ENCODE measurements around the gene SUPT5H. TPM values are rescaled to one million over a fixed set of nuclear protein-coding genes. Genes with fewer than 3 reads are reported as not detected.

Gene SUPT5H
- total and polyA plus RNA-seq, 2 of the 4 experiments (the other 2 are of a cell fraction), result 75.3 to 116 TPM

GRCh38 chr19:39481676-39482075 is 36.3 kb downstream of the SUPT5H start (continued):
- no peak for TF ChIP-seq ELK1 (IDR thresholded peaks at IDR 0.05; ENCODE audit: borderline replicate concordance, low read depth, low read length)

- no peak overlapping the region for H3K4ac ChIP-seq (ENCODE audit: low read depth, low read length)
- no peak overlapping the region for H3K14ac ChIP-seq (replicated peaks; ENCODE audit: low read depth, low read length)
- peaks cover 9% of the 10 kb centered on the region for H3K4me1 ChIP-seq (ENCODE audit: control insufficient read depth, insufficient read depth, low read length)
- H4K8ac ChIP-seq (ENCODE audit: low read depth in 2 of 2, low read length in 2 of 2), result no peak overlapping the region
- intact Hi-C loops (cut with micrococcal nuclease), result no loop called here
- H3K79me1 ChIP-seq (ENCODE audit: low read depth in 1 of 2, low read length in 2 of 2), result peaks cover 32 to 33% of the 10 kb centered on the region in 2 experiments
- no peak overlapping the region for H3K9ac ChIP-seq (ENCODE audit: low read depth, low read length)
- no peak overlapping the region for H2AFZ ChIP-seq (replicated peaks; ENCODE audit: low read length, poor library complexity)
- no peak overlapping the region for H2AK5ac ChIP-seq (ENCODE audit: low read depth, low read length)
- TF ChIP-seq RFX5 (IDR thresholded peaks at IDR 0.05; ENCODE audit: low read depth, low read length) (no peak), USF2 (IDR thresholded peaks at IDR 0.05; ENCODE audit: low read depth, low read length) (no peak), RCOR1 (IDR thresholded peaks at IDR 0.05; ENCODE audit: insufficient replicate concordance, low read length) (no peak), ELK1 (IDR thresholded peaks at IDR 0.05; ENCODE audit: borderline replicate concordance, low read depth, low read length) (no peak), MAFK (IDR thresholded peaks at IDR 0.05; ENCODE audit: low read depth, low read length) (no peak)
- H2BK15ac ChIP-seq (ENCODE audit: low read depth, low read length), result no peak overlapping the region
- H3K18ac ChIP-seq (ENCODE audit: low read depth, low read length), result no peak overlapping the region
- WGBS, 2 experiments (ENCODE audit: extremely low coverage in 2 of 2, insufficient read length in 1 of 2), result no CpG with 5 or more reads among the region's 6 CpGs
- H3K56ac ChIP-seq (ENCODE audit: extremely low read depth, insufficient read depth, low read length), result no peak overlapping the region
- no peak overlapping the region for H4K5ac ChIP-seq (ENCODE audit: low read depth, low read length)
- no peak overlapping the region for H2AK9ac ChIP-seq (replicated peaks; ENCODE audit: low read depth, low read length, poor library complexity)
- no peak overlapping the region for H3K23ac ChIP-seq (ENCODE audit: low read depth, low read length)
- no peaks in the 10 kb centered on the region for H3K27me3 ChIP-seq (ENCODE audit: control insufficient read depth, insufficient read depth, low read length)
- H3K9me1 ChIP-seq (ENCODE audit: insufficient read depth, low read length), result no peaks in the 10 kb centered on the region
- BruUV-seq (replicated peaks), result no TSS peak
- H2BK20ac ChIP-seq (ENCODE audit: low read depth, low read length), result no peak overlapping the region
- ChIA-PET CTCF (no interaction called here), POLR2A (ENCODE audit: unreplicated experiment) (no interaction called here)
- H4K91ac ChIP-seq (ENCODE audit: insufficient read depth, low read depth, low read length), result no peak overlapping the region
- H4K20me1 ChIP-seq (ENCODE audit: insufficient read depth, low read length), result peaks cover 11% of the 10 kb centered on the region; the same call in 1 of the 2 replicates
- no peak for ATAC-seq (ENCODE audit: low read depth)
- no peak overlapping the region for H2BK5ac ChIP-seq (ENCODE audit: low read depth, low read length, poor library complexity, severe bottlenecking)
- no peak overlapping the region for H3K27ac ChIP-seq (ENCODE audit: insufficient read depth, low read length)
- H2BK120ac ChIP-seq (ENCODE audit: low read depth, low read length), result no peak overlapping the region
- H3K36me3 ChIP-seq (ENCODE audit: control insufficient read depth, insufficient read depth, low read length), result peaks cover 17% of the 10 kb centered on the region
- no peak overlapping the region for H3K4me2 ChIP-seq (ENCODE audit: low read depth, low read length)
- DNase-seq, result no peak
- H3K9me3 ChIP-seq (ENCODE audit: control insufficient read depth, insufficient read depth, low read length), result no peaks in the 10 kb centered on the region
- dilution Hi-C loops (cut with HindIII; ENCODE audit: low sequenced_read_pairs, unreplicated experiment), result no loop called here
- H3K4me3 ChIP-seq (ENCODE audit: insufficient read depth, low read depth, low read length), result no peak overlapping the region
- in situ Hi-C loops (cut with MboI; ENCODE audit: low sequenced_read_pairs), result no loop called here
Observed at GRCh38 chr19:39483141-39483540, 37.8 kb downstream of the SUPT5H start.
